Measurements from ENCODE around the gene CDK5. TPM values are rescaled to one million over a fixed set of nuclear protein-coding genes. Genes with fewer than 3 reads are reported as not detected.

The CDK5 gene
- total RNA-seq, 2 experiments from 2014 or later = 12.5 to 16.7 TPM

DNA sequence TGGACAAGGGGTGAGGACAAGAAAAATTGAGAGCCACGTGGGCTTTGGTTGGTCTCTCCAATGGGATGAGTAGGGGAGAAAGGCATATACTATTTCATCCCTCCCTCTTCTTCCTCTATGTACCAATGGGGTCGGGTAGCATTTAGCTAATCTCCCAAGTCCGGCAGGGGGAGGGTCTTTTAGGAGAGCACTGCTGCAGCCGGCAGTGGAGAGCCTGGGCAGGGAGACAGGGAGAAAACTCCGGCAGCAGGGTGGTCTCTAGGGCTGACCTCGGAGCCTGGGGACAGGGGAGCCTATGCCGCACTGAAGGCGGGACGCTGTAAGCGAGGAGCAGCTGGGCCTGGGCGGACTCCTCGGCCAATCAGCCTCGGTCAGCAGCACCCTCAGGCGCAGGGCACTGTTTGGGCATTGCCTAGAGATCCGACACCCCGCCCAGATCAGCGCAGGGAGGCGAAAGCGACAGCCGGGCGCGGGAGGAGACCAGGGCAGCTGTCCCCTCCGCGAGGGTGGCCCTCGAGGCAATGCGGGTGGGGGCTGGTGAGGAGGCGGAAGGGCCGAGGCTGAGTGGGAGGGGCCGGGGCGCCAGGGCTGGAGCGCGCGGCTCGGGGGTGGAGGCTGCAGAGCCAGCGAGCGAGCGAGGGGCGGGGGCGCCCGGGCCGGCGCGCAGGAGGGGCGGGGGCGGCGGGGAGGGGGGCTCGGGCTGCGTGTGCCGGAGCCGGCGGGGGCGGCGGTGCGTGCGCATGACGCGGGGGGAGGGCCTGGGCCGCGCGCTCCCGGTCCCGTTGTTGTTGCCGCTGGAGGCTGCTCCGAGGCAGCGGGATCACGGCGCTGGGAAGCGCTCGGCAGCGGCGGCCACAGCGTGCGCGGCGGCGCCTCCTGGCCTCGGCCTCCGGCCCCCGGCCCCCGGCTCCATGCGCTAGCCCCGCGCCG is 28.3 kb upstream of the CDK5 start, which contains the start of gene AGAP3:
TSS of gene AGAP3 (plus strand) at position 785 of the 930 bp plus-strand sequence. CDS start 267 bp downstream, outside the sequence.
- CTCF ChIA-PET = interaction anchor here (0.6 to 1.9 kb wide), 10 partner anchors 8 to 1612 kb away, joined by 3 to 5 read pairs (median 4); partner anchors contain the start of gene SLC4A2
- peaks cover 7% of the 10 kb centered on the region for H3K27me3 Mint-ChIP-seq
- peaks cover 4% of the 10 kb centered on the region for H3K36me3 Mint-ChIP-seq (ENCODE audit: low read depth)
- peak within 1 kb of the TSS; percentile 81 for H3K4me3 Mint-ChIP-seq
- H3K9me3 Mint-ChIP-seq (ENCODE audit: low read depth) = no peaks in the 10 kb centered on the region
- POLR2A ChIA-PET = interaction anchor here (1.0 kb wide), 1 partner anchor 94 kb away, joined by 3 read pairs; no protein-coding TSS in a partner anchor
- intact Hi-C loops (cut with DNase I, micrococcal nuclease) = loop anchor here in 1 of 2 experiments (2.0 to 10.0 kb wide), 3 partner anchors 67 to 1371 kb away; partner anchors contain the start of gene GIMAP7
- H3K27ac Mint-ChIP-seq = peak within 1 kb of the TSS; percentile 84
- H3K4me1 Mint-ChIP-seq = peaks cover 43% of the 10 kb centered on the region
- DNase-seq (peak; percentile 73), ATAC-seq (peak; percentile 8)

DNA sequence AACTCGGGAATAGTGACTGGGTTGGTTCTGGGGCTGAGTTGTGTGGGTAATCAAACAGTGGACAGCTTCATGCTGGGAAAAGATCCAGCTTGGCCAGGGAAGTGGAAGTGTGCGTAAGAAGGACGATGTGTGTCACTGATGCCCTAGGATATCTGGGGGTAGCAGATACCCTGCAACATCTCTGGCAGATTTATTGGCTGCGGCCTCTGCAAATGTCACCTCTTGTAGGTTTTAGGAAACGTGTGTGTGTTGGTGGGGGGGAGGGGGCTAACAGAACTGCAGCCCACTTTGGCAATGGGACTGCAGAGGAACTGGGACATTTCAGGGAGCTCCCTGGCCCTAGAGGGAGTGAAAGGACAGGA is 27.6 kb upstream of the CDK5 start:
- Mint-ChIP-seq H3K4me3 (peak overlapping the region; percentile 77), H3K27me3 (peaks cover 7% of the 10 kb centered on the region), H3K9me3 (ENCODE audit: low read depth) (no peaks in the 10 kb centered on the region), H3K4me1 (peaks cover 43% of the 10 kb centered on the region), H3K36me3 (ENCODE audit: low read depth) (peaks cover 4% of the 10 kb centered on the region), H3K27ac (peak overlapping the region; percentile 58)
- no peak for DNase-seq
- intact Hi-C loops (cut with DNase I, micrococcal nuclease) = loop anchor here in 1 of 2 experiments (10.0 kb wide), 2 partner anchors 571 to 1371 kb away; partner anchors contain the start of gene GIMAP7
- ATAC-seq = no peak
- ChIA-PET POLR2A (interaction anchor here (1.0 kb wide), 1 partner anchor 93 kb away, joined by 3 read pairs; no protein-coding TSS in a partner anchor), CTCF (interaction anchor here (0.6 to 1.9 kb wide), 11 partner anchors 9 to 1611 kb away, joined by 3 to 5 read pairs (median 4); partner anchors contain the start of gene SLC4A2)

DNA sequence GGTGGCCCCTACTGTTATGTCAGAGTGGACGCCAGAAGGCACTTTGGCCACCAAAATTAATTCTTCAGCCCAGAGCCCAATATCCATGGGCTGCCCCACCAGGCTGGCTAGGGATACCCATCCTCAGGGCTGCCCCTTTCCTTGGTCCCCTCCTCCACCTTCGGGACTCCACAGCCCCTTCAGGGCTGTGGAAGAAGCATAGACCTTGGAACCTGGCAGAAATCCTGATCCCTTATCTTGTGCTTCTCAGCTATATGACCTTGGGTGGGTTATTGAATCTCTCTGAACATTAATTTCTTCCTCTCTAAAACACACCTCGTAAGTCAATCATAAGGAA is 26.1 kb upstream of the CDK5 start:
- H3K27ac Mint-ChIP-seq = no peak overlapping the region
- H3K36me3 Mint-ChIP-seq (ENCODE audit: low read depth) = peaks cover 12% of the 10 kb centered on the region
- H3K4me1 Mint-ChIP-seq = peaks cover 48% of the 10 kb centered on the region
- ChIA-PET CTCF (interaction anchor here (0.6 to 1.9 kb wide), 4 partner anchors 10 to 360 kb away, joined by 3 to 6 read pairs (median 4); no protein-coding TSS in a partner anchor), POLR2A (no interaction called here)
- intact Hi-C loops (cut with DNase I, micrococcal nuclease) = loop anchor here (1.0 to 10.0 kb wide), 7 partner anchors 55 to 1369 kb away; partner anchors contain the start of genes ABCB8 (in 1 of the 2), ABCF2 (in 1 of the 2), GIMAP4 (in 1 of the 2) and GIMAP7 (in 1 of the 2)
- no peaks in the 10 kb centered on the region for H3K9me3 Mint-ChIP-seq (ENCODE audit: low read depth)
- peak overlapping the region; percentile 94 for H3K4me3 Mint-ChIP-seq
- ATAC-seq (no peak), DNase-seq (no peak)
- H3K27me3 Mint-ChIP-seq = peaks cover 7% of the 10 kb centered on the region

DNA sequence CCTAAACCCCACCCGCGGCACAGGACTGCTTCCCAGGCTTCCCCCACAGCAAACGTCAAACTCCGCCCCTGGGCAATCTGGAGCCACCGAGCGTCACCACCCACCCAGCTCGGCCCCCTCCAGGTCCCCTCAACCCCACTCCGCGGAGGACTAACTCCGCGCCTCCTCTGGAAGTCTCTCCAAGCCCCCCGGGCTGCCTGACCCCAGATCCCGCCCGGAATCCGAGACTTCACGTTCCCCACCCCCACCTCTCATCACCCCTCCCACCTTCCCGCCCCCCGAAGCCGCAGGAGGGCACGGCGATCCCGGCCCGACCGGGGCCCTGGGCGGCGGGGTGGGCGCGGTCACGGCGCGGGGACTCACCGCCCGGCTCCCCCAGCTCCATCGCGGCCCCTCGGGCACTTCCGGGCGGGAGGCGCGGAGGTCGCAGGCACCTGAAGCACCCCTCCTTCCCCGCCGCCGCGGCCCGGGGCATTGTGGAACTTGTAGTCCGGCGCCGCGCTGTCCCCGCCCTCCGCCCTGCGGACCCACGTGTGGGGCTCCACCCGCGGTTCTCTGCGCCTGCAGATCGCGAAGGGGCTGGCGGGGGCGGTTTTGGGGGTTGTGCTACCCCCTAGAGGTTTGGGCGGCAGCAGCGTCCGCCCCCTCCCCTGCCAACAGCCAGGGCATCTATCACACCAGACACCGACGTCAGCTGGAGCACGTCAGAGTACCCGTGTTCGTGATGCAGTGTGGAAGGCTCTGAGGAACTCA is 25.6 kb upstream of the CDK5 start, which contains the start of gene TMUB1:
TSS of gene TMUB1 (minus strand) at position 423 of the 753 bp plus-strand sequence. CDS start 930 bp downstream, outside the sequence.
- Mint-ChIP-seq H3K36me3 (ENCODE audit: low read depth) (peaks cover 13% of the 10 kb centered on the region), H3K27ac (peak within 1 kb of the TSS; percentile 94), H3K4me1 (peaks cover 48% of the 10 kb centered on the region), H3K9me3 (ENCODE audit: low read depth) (no peaks in the 10 kb centered on the region), H3K27me3 (peaks cover 7% of the 10 kb centered on the region), H3K4me3 (peak within 1 kb of the TSS; percentile 94)
- intact Hi-C loops (cut with DNase I, micrococcal nuclease) = loop anchor here (1.0 to 10.0 kb wide), 7 partner anchors 55 to 1368 kb away; partner anchors contain the start of genes ABCB8 (in 1 of the 2), ABCF2 (in 1 of the 2), GIMAP4 (in 1 of the 2) and GIMAP7 (in 1 of the 2)
- ChIA-PET CTCF (interaction anchor here (0.6 to 1.2 kb wide), 4 partner anchors 11 to 568 kb away, joined by 3 read pairs; no protein-coding TSS in a partner anchor), POLR2A (no interaction called here)
- peak; percentile 57 for ATAC-seq
- peak; percentile 90 for DNase-seq

DNA sequence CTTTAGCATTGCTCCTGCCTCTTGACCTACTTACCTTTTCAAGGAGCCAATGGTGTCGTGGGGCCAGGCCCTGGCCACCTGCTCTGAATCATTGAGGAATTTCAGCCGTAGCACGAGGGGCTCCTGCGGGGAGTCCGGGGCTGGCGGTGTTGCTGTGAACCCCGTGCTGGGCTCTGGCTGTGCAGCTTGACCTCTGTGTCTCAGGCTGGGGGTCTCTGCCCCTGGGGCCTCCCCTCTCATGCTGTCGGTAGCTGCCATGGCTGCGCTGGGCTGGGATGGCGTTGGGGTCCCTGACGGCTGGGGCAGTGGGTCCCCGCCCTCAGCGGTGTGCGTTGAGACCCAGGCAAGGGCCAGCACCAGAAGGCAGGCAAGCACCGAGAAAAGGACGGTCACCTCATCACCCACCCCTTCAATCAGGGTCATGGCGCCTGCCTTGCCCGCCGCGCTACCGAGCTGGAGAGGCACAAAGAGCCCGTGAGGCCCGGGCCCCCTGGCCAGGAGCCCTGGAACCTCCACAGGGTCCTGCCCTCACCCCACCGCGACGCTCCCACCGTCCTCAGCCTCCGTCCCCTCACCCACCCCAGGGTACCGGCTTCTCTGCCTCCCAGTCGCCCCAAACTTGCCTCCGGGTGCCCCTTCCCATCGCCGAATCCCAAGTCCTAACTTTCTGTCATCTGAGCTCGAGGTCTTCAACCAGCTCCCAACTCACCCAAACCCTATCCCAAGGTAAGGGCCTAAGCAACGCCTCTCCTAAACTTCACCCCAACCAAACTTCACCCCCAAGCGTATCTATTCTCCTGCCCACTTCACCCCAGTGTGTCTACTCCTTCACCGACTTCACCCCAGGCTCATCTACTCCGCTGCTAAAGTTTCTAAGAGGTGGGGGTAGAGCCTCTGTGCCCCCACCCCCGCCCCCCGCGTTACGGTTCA is 24.7 kb upstream of the CDK5 start:
- Mint-ChIP-seq H3K27me3 (peaks cover 7% of the 10 kb centered on the region), H3K27ac (peak overlapping the region; percentile 94), H3K4me3 (peak overlapping the region; percentile 94), H3K4me1 (peaks cover 46% of the 10 kb centered on the region), H3K36me3 (ENCODE audit: low read depth) (peaks cover 17% of the 10 kb centered on the region), H3K9me3 (ENCODE audit: low read depth) (no peaks in the 10 kb centered on the region)
- no peak for ATAC-seq
- DNase-seq = no peak
- intact Hi-C loops (cut with DNase I, micrococcal nuclease) = loop anchor here (1.0 to 10.0 kb wide), 7 partner anchors 54 to 1368 kb away; partner anchors contain the start of genes ABCB8 (in 1 of the 2), ABCF2 (in 1 of the 2), GIMAP4 (in 1 of the 2) and GIMAP7 (in 1 of the 2)
- ChIA-PET CTCF (interaction anchor here (0.6 to 1.2 kb wide), 3 partner anchors 12 to 567 kb away, joined by 3 read pairs; no protein-coding TSS in a partner anchor), POLR2A (no interaction called here)

DNA sequence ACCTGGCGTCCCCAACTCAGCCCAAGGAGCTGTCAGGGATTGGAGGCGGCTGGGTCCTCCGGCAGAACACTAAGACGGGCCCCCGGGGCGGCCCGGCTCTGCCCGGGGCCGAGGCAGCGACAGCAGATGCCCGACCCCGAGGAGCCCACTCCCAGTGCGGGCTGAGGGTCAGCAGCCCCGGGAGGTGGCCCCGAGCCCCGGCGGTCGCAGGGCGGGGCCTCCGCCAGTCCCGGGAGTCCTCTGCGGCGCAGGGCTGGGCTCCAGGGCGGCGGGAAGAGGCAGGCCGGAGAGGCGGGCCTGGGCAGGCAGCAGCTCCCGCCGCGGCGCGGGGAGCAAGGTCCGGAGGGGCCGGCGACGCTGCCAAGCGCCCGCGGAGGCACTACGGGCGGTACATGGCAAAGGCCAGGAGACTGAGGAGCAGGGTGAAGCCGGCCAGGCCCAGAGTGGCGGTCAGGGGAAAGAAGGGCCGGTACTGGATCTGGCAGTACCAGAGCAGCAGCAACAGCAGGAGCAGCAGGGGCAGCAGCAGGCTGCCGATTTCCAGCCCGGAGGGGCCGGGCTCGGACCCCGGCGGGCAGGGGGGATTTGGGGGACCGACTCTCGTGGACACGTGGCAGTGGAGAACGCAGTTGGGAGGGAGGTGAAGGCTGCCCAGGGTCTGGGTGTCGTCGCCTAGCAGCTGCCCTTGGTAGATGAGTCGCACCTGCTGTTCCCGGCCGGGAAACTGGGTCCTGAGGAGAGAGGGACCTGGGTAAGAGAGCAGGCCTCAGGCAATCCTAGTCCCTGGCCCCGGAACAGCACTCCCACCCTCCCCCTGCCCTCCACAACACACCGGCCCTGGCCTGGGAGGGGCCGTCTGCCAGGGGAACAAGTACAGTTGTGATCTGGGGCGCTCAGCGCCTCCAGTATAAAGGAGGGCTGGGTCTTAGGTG is 23.7 kb upstream of the CDK5 start:
- Mint-ChIP-seq H3K4me1 (peaks cover 46% of the 10 kb centered on the region), H3K4me3 (peak overlapping the region; percentile 94), H3K27ac (peak overlapping the region; percentile 51), H3K9me3 (ENCODE audit: low read depth) (no peaks in the 10 kb centered on the region), H3K36me3 (ENCODE audit: low read depth) (peaks cover 17% of the 10 kb centered on the region), H3K27me3 (peaks cover 7% of the 10 kb centered on the region)
- intact Hi-C loops (cut with DNase I, micrococcal nuclease) = loop anchor here (2.0 to 10.0 kb wide), 7 partner anchors 146 to 1367 kb away; partner anchors contain the start of genes ABCF2 (in 1 of the 2), CHPF2 (in 1 of the 2), GIMAP4 (in 1 of the 2) and GIMAP7 (in 1 of the 2)
- ChIA-PET CTCF (no interaction called here), POLR2A (interaction anchor here (0.6 to 1.0 kb wide), 3 partner anchors 8 to 23 kb away, joined by 3 read pairs; no protein-coding TSS in a partner anchor)
- no peak for ATAC-seq
- DNase-seq = no peak

DNA sequence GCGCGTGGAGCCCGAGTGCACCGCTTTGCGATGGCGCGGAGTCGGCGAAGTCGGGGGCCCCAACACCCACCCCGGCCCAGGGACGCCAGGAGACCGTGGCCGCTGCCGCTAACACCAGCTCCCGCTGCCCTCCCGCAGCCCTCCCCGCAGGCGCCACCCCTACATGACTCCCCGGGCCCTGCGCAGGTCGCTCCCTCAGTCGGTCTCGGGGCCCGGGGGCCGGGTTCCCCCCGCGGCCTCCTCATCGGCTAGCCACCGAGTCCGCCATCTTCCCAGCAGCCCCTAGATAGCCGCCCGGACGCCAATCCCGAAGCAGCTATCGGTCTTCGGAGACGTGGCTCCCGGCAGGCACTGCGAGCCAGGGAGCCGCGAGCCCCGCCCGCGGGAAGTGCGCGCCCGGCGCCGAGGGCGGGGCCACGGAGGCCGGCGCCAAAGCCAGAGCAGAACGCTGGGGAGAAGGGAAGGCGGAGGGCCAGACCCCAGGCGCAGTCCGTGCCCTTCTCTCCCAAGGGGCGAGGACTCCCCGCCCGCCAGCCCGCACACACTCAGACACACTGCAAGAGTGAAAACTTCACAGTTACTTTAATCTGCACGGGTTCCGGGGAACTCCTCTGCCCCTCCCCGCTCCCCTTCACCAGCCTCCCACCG is 22.9 kb upstream of the CDK5 start, which contains the start of gene FASTK:
TSS of gene FASTK (minus strand) at position 288 of the 648 bp plus-strand sequence. CDS start at position 245, 43 bp downstream.
- DNase-seq = peak; percentile 94
- ChIA-PET CTCF (interaction anchor here (0.6 to 0.7 kb wide), 4 partner anchors 22 to 69 kb away, joined by 3 to 4 read pairs (median 3); partner anchors contain the start of gene ATG9B), POLR2A (interaction anchor here (0.5 to 1.0 kb wide), 4 partner anchors 8 to 149 kb away, joined by 3 to 7 read pairs (median 3); no protein-coding TSS in a partner anchor)
- Mint-ChIP-seq H3K9me3 (ENCODE audit: low read depth) (no peaks in the 10 kb centered on the region), H3K36me3 (ENCODE audit: low read depth) (peaks cover 18% of the 10 kb centered on the region), H3K27me3 (peaks cover 7% of the 10 kb centered on the region), H3K4me3 (peak within 1 kb of the TSS; percentile 94), H3K4me1 (peaks cover 43% of the 10 kb centered on the region), H3K27ac (peak within 1 kb of the TSS; percentile 91)
- intact Hi-C loops (cut with DNase I, micrococcal nuclease) = loop anchor here (1.0 to 10.0 kb wide), 11 partner anchors 22 to 1366 kb away; partner anchors contain the start of genes ABCF2 (in 2 of the 2), ABCB8 (in 1 of the 2), CHPF2 (in 1 of the 2) and GIMAP4 (in 1 of the 2)
- peak; percentile 89 for ATAC-seq

DNA sequence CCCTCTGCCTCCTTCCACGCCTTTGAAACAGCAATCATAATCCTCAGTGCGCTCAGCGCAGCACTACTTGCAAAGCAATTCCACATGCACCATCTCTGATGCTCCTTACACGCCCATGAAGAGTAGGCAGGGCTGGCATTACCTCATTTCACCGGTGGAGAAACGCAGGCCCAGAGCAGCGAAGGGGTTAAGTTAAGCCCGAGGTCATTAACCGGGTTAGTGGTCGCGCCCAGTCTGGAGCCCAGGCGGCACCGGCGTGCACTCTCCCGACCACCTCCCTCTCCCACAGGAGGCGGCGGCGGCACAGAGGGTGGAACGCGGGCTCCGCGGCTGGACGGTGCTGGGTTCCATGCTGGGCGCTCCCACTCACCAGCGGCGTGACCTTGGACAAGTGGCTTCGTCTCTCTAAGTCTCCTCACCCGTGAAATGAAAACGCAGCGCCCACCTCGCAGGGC is 22.4 kb upstream of the CDK5 start:
- intact Hi-C loops (cut with DNase I, micrococcal nuclease) = loop anchor here (1.0 to 10.0 kb wide), 11 partner anchors 22 to 1365 kb away; partner anchors contain the start of genes ABCF2 (in 2 of the 2), ABCB8 (in 1 of the 2), CHPF2 (in 1 of the 2) and GIMAP4 (in 1 of the 2)
- DNase-seq = peak; percentile 40
- POLR2A ChIA-PET = interaction anchor here (0.5 to 1.0 kb wide), 3 partner anchors 17 to 149 kb away, joined by 3 to 7 read pairs (median 3); no protein-coding TSS in a partner anchor

More for the DNA sequence above, 22.4 kb upstream of the CDK5 start:
- H3K27ac Mint-ChIP-seq = peak overlapping the region; percentile 91
- ATAC-seq = peak; percentile 4
- peaks cover 37% of the 10 kb centered on the region for H3K4me1 Mint-ChIP-seq
- peaks cover 4% of the 10 kb centered on the region for H3K27me3 Mint-ChIP-seq
- peak overlapping the region; percentile 92 for H3K4me3 Mint-ChIP-seq
- H3K36me3 Mint-ChIP-seq (ENCODE audit: low read depth) = peaks cover 21% of the 10 kb centered on the region
- CTCF ChIA-PET = interaction anchor here (0.6 to 0.7 kb wide), 4 partner anchors 21 to 69 kb away, joined by 3 to 4 read pairs (median 3); partner anchors contain the start of gene ATG9B
- no peaks in the 10 kb centered on the region for H3K9me3 Mint-ChIP-seq (ENCODE audit: low read depth)
